Posterior cingulate gyrus (tissue), 11 donors: ENCODE results near the gene GLCE.
"Not testable (repeated sequence)": the region's sequence is repeated elsewhere in the genome, so short reads cannot be mapped to it uniquely, and the experiment has no call there.

Source experiments
- DNase-seq, 10 donors: peaks; one replicate each; pipeline versions ENCODE4 v3.0.0 to v3.0.0-alpha.2; 2020 to 2021; ENCODE audit warnings: mixed read lengths in 3 of 10
- intact Hi-C: fragments of 100-400 bp; cut with DNase I; formaldehyde crosslinking; loops from one replicate; pipeline ENCODE4 v1.15.1; 2023

GLCE gene

GRCh38 chr15:69244798-69245197 lies 84.4 kb downstream of the GLCE start:
- DNase-seq, result no peak
- intact Hi-C loops, result no loop called here

- intact Hi-C loops, result no loop called here
- DNase-seq, result peak in 7 of 10 donors; percentile 11 to 89 (median 39)
These were observed 92.7 kb downstream of the GLCE start for GRCh38 chr15:69253156-69253555.

DNA sequence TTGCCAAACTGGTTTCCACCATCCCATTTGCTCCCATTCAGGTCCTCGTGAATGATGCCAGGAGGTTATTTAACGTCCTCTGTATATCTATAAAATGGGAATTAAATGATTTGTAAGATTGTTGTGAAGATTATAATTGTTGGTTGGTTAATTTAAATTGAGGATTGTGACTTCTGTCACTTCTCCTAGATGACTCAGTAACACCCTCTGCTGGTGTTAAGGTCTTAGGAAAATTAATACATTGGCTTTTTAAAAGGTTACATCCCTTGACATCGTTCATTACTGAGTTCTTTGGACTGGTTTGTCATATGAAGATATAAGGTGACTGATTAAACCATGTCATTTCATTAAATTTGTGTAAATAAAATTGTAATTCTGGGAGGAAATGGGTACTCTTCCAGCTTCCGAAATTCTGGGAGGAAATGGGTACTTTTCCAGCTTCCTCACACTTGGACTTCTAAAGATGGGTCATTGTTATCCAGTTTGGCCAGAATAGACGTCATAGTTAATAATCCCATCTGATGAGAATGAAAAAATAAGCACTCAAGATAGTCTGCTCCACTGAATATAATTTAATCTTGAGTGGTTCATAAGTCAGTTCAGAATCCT lies 105.0 kb downstream of the GLCE start:
- intact Hi-C loops, result loop anchor here (1.0 to 10.0 kb wide), 3 partner anchors 103 to 206 kb away; partner anchors contain the start of gene GLCE
- no peak for DNase-seq

- intact Hi-C loops, result no loop called here
- no peak for DNase-seq
These were observed 110.8 kb downstream of the GLCE start for GRCh38 chr15:69271217-69271616.

- DNase-seq, result no peak
- intact Hi-C loops, result no loop called here
These were observed 111.7 kb downstream of the GLCE start for GRCh38 chr15:69272139-69272538.

GRCh38 chr15:69272891-69273290 lies 112.5 kb downstream of the GLCE start:
- DNase-seq, result no peak
- intact Hi-C loops, result no loop called here

GRCh38 chr15:69275074-69275670 lies 114.7 kb downstream of the GLCE start:
- DNase-seq, result no peak
- intact Hi-C loops, result no loop called here

DNA sequence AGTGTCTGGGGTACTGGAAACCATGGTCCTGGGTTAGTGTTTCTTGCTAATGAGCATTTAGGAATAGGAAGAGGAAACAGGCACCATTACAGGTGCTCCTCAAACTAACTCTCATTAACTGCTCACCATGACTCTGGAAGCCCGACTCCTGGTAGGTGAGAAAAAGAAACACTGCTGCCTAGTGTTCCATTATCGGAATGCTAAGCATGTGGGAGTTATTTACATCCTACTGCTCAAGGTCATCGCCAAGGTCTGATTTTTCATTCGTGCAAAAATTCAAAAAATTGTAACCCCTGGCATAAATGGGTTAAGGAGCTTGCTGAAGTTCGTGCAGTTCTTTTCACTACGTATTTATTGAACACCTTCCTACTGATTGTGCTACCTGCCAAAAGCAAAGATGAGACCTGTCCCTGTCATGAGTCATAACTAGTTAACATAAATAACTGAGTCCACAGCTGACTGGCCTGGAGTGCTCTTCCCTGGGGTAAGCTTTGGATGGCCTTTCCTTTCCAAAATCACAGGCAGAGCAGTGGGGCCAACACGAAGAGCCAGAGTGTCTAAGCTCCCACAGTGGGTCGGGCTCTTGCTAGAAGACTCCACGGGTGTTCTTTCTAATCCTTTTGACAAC lies 115.6 kb downstream of the GLCE start:
- intact Hi-C loops, result no loop called here

GRCh38 chr15:69277316-69277715 lies 116.9 kb downstream of the GLCE start:
- DNase-seq, result no peak
- intact Hi-C loops, result no loop called here

More for the DNA sequence above, 115.6 kb downstream of the GLCE start:
- no peak for DNase-seq

DNA sequence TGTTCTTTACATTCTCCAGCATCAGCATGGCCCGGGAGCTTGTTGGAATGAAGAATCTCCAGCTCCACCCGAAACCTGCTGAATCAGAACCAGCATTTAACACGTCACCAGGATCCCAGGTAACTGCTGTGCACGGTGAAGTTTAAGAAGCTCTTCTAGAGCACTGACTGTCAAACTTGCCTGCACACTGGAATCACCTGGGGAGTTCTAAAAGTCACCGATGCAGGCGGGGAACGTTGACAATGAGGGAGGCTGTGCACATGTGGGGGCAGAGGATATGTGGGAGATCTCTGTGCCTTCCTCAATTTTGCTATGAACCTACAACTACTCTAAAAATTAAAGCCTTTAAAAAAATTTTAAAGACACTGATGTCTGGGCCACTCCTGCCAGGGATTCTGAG lies 119.2 kb downstream of the GLCE start:
- intact Hi-C loops, result no loop called here
- no peak for DNase-seq

DNA sequence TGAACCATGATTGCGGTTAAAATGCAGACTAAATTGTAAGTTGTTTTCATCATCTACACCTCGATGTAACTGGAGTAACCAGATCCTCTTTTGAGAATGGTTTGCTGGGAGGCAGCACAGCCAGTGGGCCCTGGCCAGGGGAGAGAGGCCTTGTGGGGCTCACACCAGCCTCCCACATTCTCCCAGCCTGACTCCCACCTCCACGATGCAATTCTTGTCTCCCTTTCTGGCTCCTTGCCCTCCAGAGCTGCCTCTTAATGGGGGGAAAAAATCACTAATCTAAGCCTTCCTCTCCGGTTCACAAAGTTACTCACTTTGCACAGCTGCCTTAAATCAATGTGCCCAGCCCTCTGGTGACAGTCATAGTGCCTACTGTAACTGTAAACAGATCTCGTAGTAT lies 120.3 kb downstream of the GLCE start:
- intact Hi-C loops, result no loop called here
- DNase-seq, result no peak

DNA sequence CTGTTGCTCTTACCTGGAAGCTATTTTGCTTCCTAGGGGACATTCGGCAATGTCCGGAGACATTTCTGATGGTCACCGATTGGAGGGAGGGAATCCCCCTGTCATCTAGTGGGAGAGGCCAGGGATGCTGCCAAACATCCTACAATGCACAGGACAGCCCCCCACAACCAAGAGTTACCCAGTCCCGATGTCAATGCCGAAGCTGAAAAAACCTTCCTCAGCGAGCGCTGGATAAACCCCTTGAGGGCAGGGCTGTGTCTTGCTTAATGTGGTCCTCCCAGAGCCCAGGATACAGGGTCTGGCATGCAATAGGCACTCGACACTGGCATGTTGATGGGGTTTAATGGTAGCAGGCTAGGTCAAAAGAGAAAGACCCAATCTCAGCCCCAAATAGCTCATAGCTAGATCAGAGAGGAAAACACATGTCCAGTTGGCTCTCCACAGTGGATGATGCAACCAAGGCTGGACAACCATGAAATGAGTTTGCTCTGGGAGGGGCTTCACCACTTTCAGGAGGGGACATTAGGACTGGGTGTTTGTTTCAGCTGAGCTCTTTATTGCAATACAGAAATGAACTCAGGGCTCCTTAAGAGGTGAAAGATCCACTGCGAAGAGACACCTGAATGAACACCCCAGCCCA lies 121.8 kb downstream of the GLCE start:
- intact Hi-C loops, result no loop called here
- DNase-seq, result peak in 1 of 10 donors; percentile 56

GRCh38 chr15:69285834-69286233 lies 125.4 kb downstream of the GLCE start:
- intact Hi-C loops, result no loop called here
- peak in 1 of 10 donors; percentile 25 for DNase-seq

DNA sequence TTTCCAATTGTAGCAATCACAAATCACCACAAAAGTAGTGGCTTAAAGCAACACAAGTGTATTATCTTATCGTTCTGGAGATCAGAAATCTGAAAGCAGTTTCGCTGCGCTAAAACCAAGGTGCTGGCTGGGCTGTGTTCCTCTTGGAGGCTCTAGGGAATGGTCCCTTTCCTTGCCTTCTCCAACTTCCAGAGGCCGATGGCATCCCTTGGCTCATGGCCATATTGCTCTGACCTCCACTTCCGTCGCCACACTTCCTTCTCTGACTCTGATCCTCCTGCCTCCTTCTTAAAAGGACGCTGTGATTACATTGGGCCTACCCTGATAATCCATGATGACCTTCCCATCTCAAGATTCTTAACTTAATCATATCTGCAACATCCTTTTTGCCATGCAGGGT lies 127.6 kb downstream of the GLCE start:
- peak in 1 of 10 donors; percentile 6 for DNase-seq
- intact Hi-C loops, result no loop called here

DNA sequence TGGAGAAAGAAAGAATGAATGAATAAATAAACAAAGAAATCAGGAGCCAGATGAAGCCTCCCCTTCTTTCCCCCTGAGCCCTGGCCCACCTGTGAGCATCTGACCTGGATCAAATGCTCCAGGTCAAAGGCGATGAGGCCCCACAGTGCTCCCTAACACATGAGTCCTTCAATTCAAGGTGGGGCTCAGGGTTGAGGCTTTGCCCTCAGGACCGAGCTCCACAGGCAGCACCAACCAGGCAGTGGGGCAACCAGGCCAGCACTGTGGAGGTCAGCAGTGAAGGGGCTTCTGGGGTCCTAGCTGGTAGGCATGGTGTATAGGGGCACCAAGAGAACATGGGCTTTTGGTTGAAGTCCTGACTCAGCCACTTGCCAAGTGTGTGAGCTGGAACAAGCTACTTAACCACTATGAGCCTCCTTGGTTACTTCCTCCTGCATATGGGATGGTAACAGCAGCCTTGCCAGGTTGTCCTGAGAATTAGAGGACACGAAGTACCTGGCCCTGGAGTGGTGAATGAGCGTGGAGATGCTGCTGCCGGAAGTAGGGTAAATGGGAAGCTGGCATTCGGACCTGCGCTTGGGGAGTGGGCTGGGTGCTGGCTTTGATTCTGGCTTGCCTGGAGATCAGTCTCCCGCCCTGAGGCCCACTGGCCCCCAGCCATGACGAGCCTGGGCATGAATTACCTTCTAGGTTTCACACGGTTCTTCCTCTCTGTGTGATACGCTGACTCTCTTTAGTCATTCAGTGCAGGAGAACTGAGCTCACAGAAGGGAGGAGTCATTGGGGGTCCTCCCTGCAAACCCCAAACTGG lies 128.3 kb downstream of the GLCE start:
- intact Hi-C loops, result no loop called here
- DNase-seq, result peak in 1 of 10 donors; percentile 36

DNA sequence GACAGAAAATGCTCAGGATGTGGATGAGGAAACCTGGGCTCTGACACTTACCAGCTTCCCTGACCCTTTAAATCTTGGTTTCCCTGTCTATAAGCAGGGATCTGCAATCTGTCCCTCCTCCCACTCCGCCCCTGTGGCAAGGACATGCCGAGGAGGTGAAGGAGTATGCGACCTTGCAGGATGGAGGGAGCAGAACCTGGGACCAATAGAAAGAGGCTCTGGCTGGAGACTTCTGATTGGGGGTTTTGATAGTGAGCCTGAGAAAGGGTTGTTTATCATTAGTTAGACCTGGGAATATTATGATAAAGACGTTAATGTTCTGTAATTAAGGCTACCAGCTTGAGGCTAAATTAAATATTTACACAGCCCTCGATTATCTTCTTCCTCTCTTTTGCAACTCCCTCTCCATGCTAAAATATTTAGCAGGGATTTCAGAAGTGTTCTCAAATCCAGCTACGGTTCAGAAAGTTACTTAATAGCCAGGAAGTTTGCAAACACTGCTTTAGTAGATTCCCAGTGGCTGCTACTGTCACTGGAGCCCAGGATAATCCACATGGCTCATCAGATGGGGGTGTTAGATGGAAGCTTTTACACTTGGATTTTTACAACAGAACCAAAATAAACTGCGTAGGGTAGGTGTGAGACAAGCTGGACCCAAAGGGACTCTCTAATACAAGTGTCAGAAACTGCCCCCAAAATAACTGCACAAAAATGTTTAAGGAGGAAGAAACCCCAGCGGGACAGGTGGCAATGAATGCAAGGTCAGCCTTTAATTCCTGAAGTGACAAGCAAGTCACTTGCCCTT lies 129.1 kb downstream of the GLCE start:
- intact Hi-C loops, result no loop called here
- DNase-seq, result peak in 1 of 10 donors; percentile 14

DNA sequence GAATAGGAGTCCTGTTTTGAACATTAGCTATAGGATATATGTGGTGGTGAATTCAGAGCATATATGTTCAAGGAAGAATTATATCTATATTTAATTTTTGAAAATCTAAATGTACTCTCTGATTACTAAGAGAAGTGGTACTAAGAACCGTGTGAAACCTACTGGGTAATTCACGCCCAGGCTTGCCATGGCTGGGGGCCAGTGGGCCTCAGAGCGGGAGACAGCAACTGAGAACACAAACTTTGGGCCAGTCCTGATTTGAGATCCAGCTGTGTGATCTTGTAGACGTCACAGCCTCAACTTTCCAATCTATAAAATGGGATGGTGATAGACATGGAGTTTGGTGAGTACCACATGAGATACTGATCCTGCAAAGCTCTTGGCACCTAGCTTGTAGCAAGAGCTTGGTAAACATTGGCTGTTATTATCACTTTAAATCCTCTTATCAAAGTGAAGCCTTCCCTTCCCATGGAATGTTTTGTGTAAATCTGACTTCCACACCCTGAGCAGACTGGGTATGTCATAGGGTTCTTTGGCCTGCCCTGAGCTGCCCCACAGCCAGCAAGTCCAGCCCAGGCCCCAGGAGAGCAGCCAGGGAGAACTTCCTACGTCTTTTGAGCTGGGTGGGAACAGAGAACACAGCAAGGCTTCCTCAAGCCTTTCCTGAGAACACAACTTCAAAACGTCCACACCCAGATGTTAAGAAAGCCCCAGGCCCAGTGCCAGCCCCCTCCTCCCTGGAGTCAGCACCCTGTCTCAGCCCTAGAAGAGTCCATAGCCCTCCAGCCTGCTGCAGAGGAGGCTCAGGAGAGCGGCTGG lies 130.1 kb downstream of the GLCE start:
- intact Hi-C loops, result no loop called here
- DNase-seq, result peak in 1 of 10 donors; percentile 54

- intact Hi-C loops, result not testable (repeated sequence)
- peak in 1 of 10 donors; percentile 21 for DNase-seq
These were observed 131.2 kb downstream of the GLCE start for GRCh38 chr15:69291651-69292050.
